Breast epithelium (tissue), 3 donors: ENCODE data around the gene ODAD2.

ENCODE experiments used
- POLR2A ChIP-seq: fragments of 450-650 bp; IDR thresholded peaks from one replicate; pipeline ENCODE4 v1.6.1; 2016; ENCODE audit warnings: antibody characterized with exemption, mild to moderate bottlenecking, moderate library complexity
- POLR2AphosphoS5 ChIP-seq, 3 donors: sonication (generic); formaldehyde crosslinking; IDR thresholded peaks; one replicate each; pipeline ENCODE4 v1.6.1; 2017; ENCODE audit warnings: antibody characterized with exemption in 3 of 3

GRCh38 chr10:27911539-27911938 is 87.3 kb downstream of the ODAD2 start:
- TF ChIP-seq POLR2AphosphoS5 (IDR thresholded peaks at IDR 0.05) (no peak), POLR2A (no peak)
